Measurements from ENCODE around the gene NSD1.
A peak's percentile ranks its signal among the peaks of the same experiment; 100 is the strongest.

Gene NSD1

GRCh38 chr5:177308740-177309139 is 175.2 kb downstream of the NSD1 start:
- H3K4me1 Mint-ChIP-seq, result peaks cover 61% of the 10 kb centered on the region
- H3K36me3 Mint-ChIP-seq (ENCODE audit: insufficient read depth), result peaks cover 23% of the 10 kb centered on the region
- H3K9me3 Mint-ChIP-seq, result no peaks in the 10 kb centered on the region
- no peak overlapping the region for H3K27ac Mint-ChIP-seq (ENCODE audit: low read depth)
- ATAC-seq (replicated peaks; ENCODE audit: extremely low read depth, poor library complexity, severe bottlenecking), result no peak
- H3K4me3 Mint-ChIP-seq, result no peak overlapping the region
- no peak for DNase-seq (ENCODE audit: low spot score in 2 of 2)
- H3K27me3 Mint-ChIP-seq, result no peaks in the 10 kb centered on the region

GRCh38 chr5:177309351-177310191 is 176.0 kb downstream of the NSD1 start:
- Mint-ChIP-seq H3K4me3 (peak overlapping the region; percentile 44), H3K9me3 (no peaks in the 10 kb centered on the region), H3K4me1 (peaks cover 53% of the 10 kb centered on the region), H3K36me3 (ENCODE audit: insufficient read depth) (peaks cover 15% of the 10 kb centered on the region), H3K27me3 (no peaks in the 10 kb centered on the region), H3K27ac (ENCODE audit: low read depth) (no peak overlapping the region)
- DNase-seq (ENCODE audit: low spot score in 2 of 2) (peak; percentile 48 to 61), ATAC-seq (replicated peaks; ENCODE audit: extremely low read depth, poor library complexity, severe bottlenecking) (no peak)

GRCh38 chr5:177310332-177310731 is 176.8 kb downstream of the NSD1 start:
- DNase-seq (ENCODE audit: low spot score in 2 of 2) (no peak), ATAC-seq (replicated peaks; ENCODE audit: extremely low read depth, poor library complexity, severe bottlenecking) (no peak)
- H3K9me3 Mint-ChIP-seq, result no peaks in the 10 kb centered on the region
- H3K4me1 Mint-ChIP-seq, result peaks cover 46% of the 10 kb centered on the region
- peak overlapping the region; percentile 82 for H3K4me3 Mint-ChIP-seq
- H3K36me3 Mint-ChIP-seq (ENCODE audit: insufficient read depth), result peaks cover 10% of the 10 kb centered on the region
- H3K27me3 Mint-ChIP-seq, result no peaks in the 10 kb centered on the region
- H3K27ac Mint-ChIP-seq (ENCODE audit: low read depth), result peak overlapping the region; percentile 76

- no peak for DNase-seq (ENCODE audit: low spot score in 2 of 2)
- H3K4me1 Mint-ChIP-seq, result peaks cover 40% of the 10 kb centered on the region
- H3K27ac Mint-ChIP-seq (ENCODE audit: low read depth), result peak overlapping the region; percentile 76
- peak overlapping the region; percentile 82 for H3K4me3 Mint-ChIP-seq
- H3K36me3 Mint-ChIP-seq (ENCODE audit: insufficient read depth), result peaks cover 7% of the 10 kb centered on the region
- no peaks in the 10 kb centered on the region for H3K27me3 Mint-ChIP-seq
- ATAC-seq (replicated peaks; ENCODE audit: extremely low read depth, poor library complexity, severe bottlenecking), result no peak
- H3K9me3 Mint-ChIP-seq, result no peaks in the 10 kb centered on the region
Observed at GRCh38 chr5:177310757-177311391, 177.3 kb downstream of the NSD1 start.

- no peaks in the 10 kb centered on the region for H3K27me3 Mint-ChIP-seq
- peaks cover 36% of the 10 kb centered on the region for H3K4me1 Mint-ChIP-seq
Observed at GRCh38 chr5:177311392-177311722, 177.8 kb downstream of the NSD1 start.

GRCh38 chr5:177311723-177312648 is 178.4 kb downstream of the NSD1 start, which contains the start of gene MXD3:
Gene MXD3 (minus strand): TSS chr5:177311898. CDS start chr5:177311830, 68 bp downstream.
- H3K4me3 Mint-ChIP-seq, result peak within 1 kb of the TSS; percentile 82
- no peaks in the 10 kb centered on the region for H3K36me3 Mint-ChIP-seq (ENCODE audit: insufficient read depth)
- no peaks in the 10 kb centered on the region for H3K27me3 Mint-ChIP-seq
- H3K27ac Mint-ChIP-seq (ENCODE audit: low read depth), result peak within 1 kb of the TSS; percentile 76
- DNase-seq (ENCODE audit: low spot score in 2 of 2) (peak; percentile 85 to 88), ATAC-seq (replicated peaks; ENCODE audit: extremely low read depth, poor library complexity, severe bottlenecking) (peak; percentile 92)
- peaks cover 34% of the 10 kb centered on the region for H3K4me1 Mint-ChIP-seq
- no peaks in the 10 kb centered on the region for H3K9me3 Mint-ChIP-seq

More at GRCh38 chr5:177311392-177311722, 177.8 kb downstream of the NSD1 start:
- H3K27ac Mint-ChIP-seq (ENCODE audit: low read depth), result no peak overlapping the region
- DNase-seq (ENCODE audit: low spot score in 2 of 2) (no peak), ATAC-seq (replicated peaks; ENCODE audit: extremely low read depth, poor library complexity, severe bottlenecking) (no peak)
- H3K9me3 Mint-ChIP-seq, result no peaks in the 10 kb centered on the region
- H3K36me3 Mint-ChIP-seq (ENCODE audit: insufficient read depth), result peaks cover 5% of the 10 kb centered on the region
- H3K4me3 Mint-ChIP-seq, result peak overlapping the region; percentile 82

GRCh38 chr5:177312649-177313181 is 179.1 kb downstream of the NSD1 start:
- no peak overlapping the region for H3K27ac Mint-ChIP-seq (ENCODE audit: low read depth)
- ATAC-seq (replicated peaks; ENCODE audit: extremely low read depth, poor library complexity, severe bottlenecking), result peak; percentile 36
- H3K4me1 Mint-ChIP-seq, result peaks cover 34% of the 10 kb centered on the region

GRCh38 chr5:177313561-177314259 is 180.1 kb downstream of the NSD1 start:
- Mint-ChIP-seq H3K36me3 (ENCODE audit: insufficient read depth) (no peaks in the 10 kb centered on the region), H3K27ac (ENCODE audit: low read depth) (no peak overlapping the region), H3K9me3 (no peaks in the 10 kb centered on the region), H3K4me3 (no peak overlapping the region), H3K4me1 (peaks cover 40% of the 10 kb centered on the region), H3K27me3 (no peaks in the 10 kb centered on the region)
- DNase-seq (ENCODE audit: low spot score in 2 of 2) (no peak), ATAC-seq (replicated peaks; ENCODE audit: extremely low read depth, poor library complexity, severe bottlenecking) (no peak)

More at GRCh38 chr5:177312649-177313181, 179.1 kb downstream of the NSD1 start:
- DNase-seq (ENCODE audit: low spot score in 2 of 2), result no peak
- Mint-ChIP-seq H3K9me3 (no peaks in the 10 kb centered on the region), H3K27me3 (no peaks in the 10 kb centered on the region), H3K4me3 (peak overlapping the region; percentile 82), H3K36me3 (ENCODE audit: insufficient read depth) (no peaks in the 10 kb centered on the region)

GRCh38 chr5:177314376-177315342 is 181.1 kb downstream of the NSD1 start:
- Mint-ChIP-seq H3K27ac (ENCODE audit: low read depth) (no peak overlapping the region), H3K36me3 (ENCODE audit: insufficient read depth) (no peaks in the 10 kb centered on the region), H3K27me3 (no peaks in the 10 kb centered on the region), H3K4me1 (peaks cover 37% of the 10 kb centered on the region), H3K9me3 (no peaks in the 10 kb centered on the region), H3K4me3 (no peak overlapping the region)
- ATAC-seq (replicated peaks; ENCODE audit: extremely low read depth, poor library complexity, severe bottlenecking), result no peak
- DNase-seq (ENCODE audit: low spot score in 2 of 2), result no peak

- ATAC-seq (replicated peaks; ENCODE audit: extremely low read depth, poor library complexity, severe bottlenecking), result no peak
- H3K27ac Mint-ChIP-seq (ENCODE audit: low read depth), result no peak overlapping the region
- H3K9me3 Mint-ChIP-seq, result no peaks in the 10 kb centered on the region
- H3K36me3 Mint-ChIP-seq (ENCODE audit: insufficient read depth), result no peaks in the 10 kb centered on the region
- DNase-seq (ENCODE audit: low spot score in 2 of 2), result no peak
- H3K27me3 Mint-ChIP-seq, result no peaks in the 10 kb centered on the region
- peaks cover 36% of the 10 kb centered on the region for H3K4me1 Mint-ChIP-seq
- H3K4me3 Mint-ChIP-seq, result no peak overlapping the region
Observed at GRCh38 chr5:177315411-177315810, 181.8 kb downstream of the NSD1 start.

GRCh38 chr5:177316005-177316404 is 182.4 kb downstream of the NSD1 start:
- H3K4me1 Mint-ChIP-seq, result peaks cover 31% of the 10 kb centered on the region
- DNase-seq (ENCODE audit: low spot score in 2 of 2) (no peak), ATAC-seq (replicated peaks; ENCODE audit: extremely low read depth, poor library complexity, severe bottlenecking) (no peak)
- H3K9me3 Mint-ChIP-seq, result no peaks in the 10 kb centered on the region
- H3K36me3 Mint-ChIP-seq (ENCODE audit: insufficient read depth), result no peaks in the 10 kb centered on the region
- no peak overlapping the region for H3K27ac Mint-ChIP-seq (ENCODE audit: low read depth)
- H3K27me3 Mint-ChIP-seq, result no peaks in the 10 kb centered on the region
- H3K4me3 Mint-ChIP-seq, result no peak overlapping the region
